GM12865 (cell line): Measurements from ENCODE around the gene GLIPR1L2.
A peak's percentile ranks its signal among the peaks of the same experiment; 100 is the strongest.

ENCODE experiments used
- DNase-seq: peaks from one replicate; pipeline ENCODE4 v3.0.0; 2010; ENCODE audit warnings: low read depth
- H3K4me3 ChIP-seq: 2 replicates; pipeline ENCODE4 v1.5.1; 2011; ENCODE audit warnings: mild to moderate bottlenecking, low read depth, low read length, control low read depth
- CTCF ChIP-seq: IDR thresholded peaks from 2 replicates; pipeline ENCODE4 v1.5.1; 2011; ENCODE audit warnings: low read length, control low read depth, low read depth, inconsistent platforms; ENCODE audit not compliant: insufficient read depth; ENCODE audit errors: missing control alignments

The GLIPR1L2 gene

GRCh38 chr12:75389706-75390105 is 1.2 kb upstream of the GLIPR1L2 start:
- no peak for DNase-seq
- H3K4me3 ChIP-seq = peak overlapping the region; percentile 87
- TF ChIP-seq CTCF = no peak

DNA sequence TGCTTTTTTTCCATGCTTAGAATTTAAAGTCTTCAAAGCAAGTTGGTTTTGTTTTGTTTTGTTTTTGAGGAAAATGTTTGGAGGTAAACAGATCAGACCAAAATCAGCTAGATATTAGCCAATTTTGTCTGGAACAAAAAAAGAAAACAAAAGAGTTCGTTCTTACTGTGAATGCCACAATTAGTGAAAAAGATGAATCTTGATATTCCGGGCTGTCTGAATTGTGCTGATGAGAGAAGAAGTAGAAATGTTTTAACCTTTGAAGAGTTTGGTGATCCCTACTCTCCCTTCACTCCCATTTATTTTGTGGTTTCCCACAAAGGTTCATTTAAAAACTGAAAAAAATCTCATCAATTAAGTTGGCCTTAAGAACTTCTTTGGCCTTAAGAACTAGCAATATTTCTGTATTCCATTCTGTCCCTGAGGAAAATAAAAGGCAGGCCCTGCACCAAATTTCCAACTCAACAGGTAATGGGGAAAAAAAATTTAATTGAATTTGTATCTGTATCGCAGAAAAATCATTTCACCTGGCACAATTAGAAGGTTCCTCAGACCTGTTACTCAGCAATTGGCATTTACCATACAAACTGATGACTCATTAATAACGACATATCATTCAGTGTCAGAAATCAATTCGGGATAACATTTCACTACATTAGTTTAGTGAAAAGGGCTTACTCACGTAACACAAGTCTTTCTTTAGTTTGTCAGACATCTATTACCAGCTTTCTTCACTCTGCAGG is 562 bp upstream of the GLIPR1L2 start:
- H3K4me3 ChIP-seq = peak overlapping the region; percentile 87
- no peak for TF ChIP-seq CTCF
- no peak for DNase-seq

DNA sequence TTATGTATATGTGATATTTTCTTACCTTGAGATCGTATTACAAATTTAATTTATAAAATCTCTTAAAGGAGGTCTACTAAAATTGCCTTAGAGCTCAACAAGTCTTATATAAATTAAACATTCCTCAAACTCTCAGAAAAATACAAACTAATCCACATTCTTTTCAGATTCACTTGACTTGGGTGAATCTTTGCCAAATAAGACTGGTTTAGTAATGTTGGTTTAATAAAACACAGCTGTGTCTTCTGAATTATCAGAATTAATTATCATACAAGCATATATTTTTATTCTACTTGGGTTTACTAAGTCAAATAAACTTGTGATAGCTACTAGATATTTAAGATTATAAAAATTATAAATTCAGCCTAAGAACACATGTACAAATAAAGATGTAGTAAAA is 13.3 kb downstream of the GLIPR1L2 start:
- no peak overlapping the region for H3K4me3 ChIP-seq
- TF ChIP-seq CTCF = no peak
- no peak for DNase-seq

GRCh38 chr12:75407683-75408082 is 16.8 kb downstream of the GLIPR1L2 start:
- TF ChIP-seq CTCF = no peak
- no peak for DNase-seq
- no peak overlapping the region for H3K4me3 ChIP-seq

- DNase-seq = no peak
- no peak for TF ChIP-seq CTCF
- no peak overlapping the region for H3K4me3 ChIP-seq
These were observed 18.9 kb downstream of the GLIPR1L2 start for GRCh38 chr12:75409830-75410229.

- no peak for TF ChIP-seq CTCF
- H3K4me3 ChIP-seq = no peak overlapping the region
- DNase-seq = no peak
These were observed 23.8 kb downstream of the GLIPR1L2 start for GRCh38 chr12:75414671-75415070.

DNA sequence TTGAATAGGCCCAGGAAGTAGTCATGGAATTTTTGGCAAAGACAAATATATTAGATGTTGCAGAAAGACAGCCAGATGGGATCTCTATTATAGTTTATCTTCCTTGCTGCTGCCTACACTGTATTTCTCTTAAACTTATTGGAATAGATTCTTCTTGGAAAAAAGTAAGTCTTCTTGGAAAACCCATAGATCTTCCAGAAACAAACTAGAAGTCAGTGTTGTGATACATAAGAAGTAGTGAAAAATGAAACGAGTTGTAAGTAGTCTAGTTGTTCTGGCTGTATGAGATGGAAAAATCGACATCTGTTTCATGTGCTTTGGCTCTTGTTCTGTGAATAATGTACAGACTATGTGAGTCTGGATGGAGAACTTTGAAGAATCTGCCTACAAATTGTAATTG is 29.0 kb downstream of the GLIPR1L2 start:
- no peak for TF ChIP-seq CTCF
- no peak for DNase-seq
- H3K4me3 ChIP-seq = no peak overlapping the region
